Fibroblast of skin of back (primary cell): ENCODE data around the gene ILDR2.
A peak's percentile ranks its signal among the peaks of the same experiment; 100 is the strongest.
"Not testable (repeated sequence)": the region's sequence is repeated elsewhere in the genome, so short reads cannot be mapped to it uniquely, and the experiment has no call there.

ENCODE experiments used
- DNase-seq: peaks from one replicate; pipeline ENCODE4 v3.0.0-alpha.2; 2013

Gene ILDR2

GRCh38 chr1:166884971-166885370 lies 90.4 kb downstream of the ILDR2 start:
- DNase-seq = no peak

GRCh38 chr1:166884040-166884642 lies 91.2 kb downstream of the ILDR2 start:
- no peak for DNase-seq

- no peak for DNase-seq
Observed at GRCh38 chr1:166882893-166883292, 92.4 kb downstream of the ILDR2 start.

- not testable (repeated sequence) for DNase-seq
Observed at GRCh38 chr1:166878173-166878917, 97.0 kb downstream of the ILDR2 start.

- DNase-seq = no peak
Observed at GRCh38 chr1:166876540-166876838, 98.9 kb downstream of the ILDR2 start.

- DNase-seq = peak; percentile 98
Observed at GRCh38 chr1:166875734-166876539, 99.4 kb downstream of the ILDR2 start, which contains the start of gene TADA1. TADA1 (minus strand) TSS chr1:166876264; CDS start chr1:166876233, 31 bp downstream.

GRCh38 chr1:166875302-166875733 lies 100.0 kb downstream of the ILDR2 start:
- DNase-seq = no peak

GRCh38 chr1:166874464-166874863 lies 100.9 kb downstream of the ILDR2 start:
- no peak for DNase-seq

- DNase-seq = no peak
Observed at GRCh38 chr1:166870584-166870983, 104.8 kb downstream of the ILDR2 start.

- DNase-seq = no peak
Observed at GRCh38 chr1:166869318-166870099, 105.8 kb downstream of the ILDR2 start.

- DNase-seq = no peak
Observed at GRCh38 chr1:166868639-166869038, 106.7 kb downstream of the ILDR2 start.

- no peak for DNase-seq
Observed at GRCh38 chr1:166865926-166866325, 109.4 kb downstream of the ILDR2 start.

GRCh38 chr1:166859597-166859996 lies 115.7 kb downstream of the ILDR2 start:
- no peak for DNase-seq

- no peak for DNase-seq
Observed at GRCh38 chr1:166858726-166859419, 116.5 kb downstream of the ILDR2 start.
